HCT116 (cell line): Measurements from ENCODE around the gene EXOC4. TPM values are rescaled to one million over a fixed set of nuclear protein-coding genes. Genes with fewer than 3 reads are reported as not detected.

Experiments used
- ATAC-seq: fragments of 200-7000 bp; cut with Tn5 transposase; 2 replicates; pipeline ENCODE4 v1.9.1; 2020; ENCODE audit warnings: mild to moderate bottlenecking, moderate library complexity
- BruUV-seq: library from RNA; stranded (reverse); fragments of 400-500 nt; replicated peaks from 2 replicates; lab custom pipeline; 2021; lab: Mats Ljungman, UMichigan
- CTCF ChIA-PET: fragments of 300-600 bp; sonication (Branson Sonifier 250); formaldehyde crosslinking; loops from one replicate; lab custom pipeline; 2021; ENCODE audit warnings: antibody characterized with exemption; lab: Charles Lee
- POLR2A ChIA-PET: fragments of 300-600, 350-600 bp; sonication (Branson Sonifier 250); formaldehyde crosslinking; loops from one replicate; lab custom pipeline; 2021; ENCODE audit warnings: antibody characterized with exemption; lab: Charles Lee
- RAD21 ChIA-PET, 2 experiments: fragments of 300-600 bp; sonication (Branson Sonifier 250); formaldehyde crosslinking; loops; one replicate each; lab custom pipeline; 2023; ENCODE audit warnings: low total read pairs in 2 of 2; ENCODE audit not compliant: uncharacterized antibody in 2 of 2, unreplicated experiment in 2 of 2, low non-redundant PET in 1 of 2; lab: Charles Lee
- DNase-seq: peaks from one replicate; pipeline ENCODE4 v3.0.0-alpha.2; 2010; ENCODE audit warnings: low read depth, low spot score
- H2AFZ ChIP-seq: fragments of 200-600 bp; shearing (Covaris generic), sonication (generic); 2 replicates; pipeline ENCODE4 v1.6.1; 2017; ENCODE audit warnings: low read depth, mixed run types, mixed read lengths, antibody characterized with exemption, low read length; ENCODE audit not compliant: poor library complexity, severe bottlenecking
- H3K27ac ChIP-seq: 2 replicates; pipeline ENCODE4 v1.5.1; 2012; ENCODE audit warnings: low read depth, low read length
- H3K27me3 ChIP-seq: fragments of 200-600 bp; sonication (generic); 2 replicates; pipeline ENCODE4 v1.6.1; 2016; ENCODE audit warnings: mixed run types, low read length, mixed read lengths; ENCODE audit not compliant: insufficient read depth
- H3K36me3 ChIP-seq, 2 experiments: fragments of 200-500 bp in 1 of 2; fragments of 200-600 bp in 1 of 2; sonication (Bioruptor generic) in 1 of 2; sonication (generic) in 1 of 2; 2 replicates each; pipeline versions ENCODE4 v1.5.1 to v1.6.1; 2014 to 2016; ENCODE audit warnings: low read length in 2 of 2, inconsistent platforms in 1 of 2, mixed read lengths in 1 of 2, mixed run types in 1 of 2; ENCODE audit not compliant: insufficient read depth in 2 of 2, control insufficient read depth in 1 of 2
- H3K4me1 ChIP-seq, 2 experiments: fragments of 200-600 bp in 1 of 2; sonication (generic) in 1 of 2; 2 replicates each; pipeline versions ENCODE4 v1.5.1 to v1.6.1; 2012 to 2017; ENCODE audit warnings: low read length in 2 of 2, inconsistent platforms in 1 of 2, mild to moderate bottlenecking in 1 of 2, mixed read lengths in 1 of 2, mixed run types in 1 of 2, moderate library complexity in 1 of 2; ENCODE audit not compliant: insufficient read depth in 2 of 2, control insufficient read depth in 1 of 2
- H3K4me2 ChIP-seq: fragments of 200-600 bp; sonication (generic); 2 replicates; pipeline ENCODE4 v1.6.1; 2017; ENCODE audit warnings: mixed run types, low read length, mixed read lengths
- H3K4me3 ChIP-seq, 2 experiments: fragments of 200-600 bp in 1 of 2; sonication (generic) in 1 of 2; replicated peaks in 1 of 2; 2 replicates each; pipeline ENCODE4 v1.5.1; 2011 to 2016; ENCODE audit warnings: low read length in 2 of 2, control low read depth in 1 of 2, low read depth in 1 of 2, mild to moderate bottlenecking in 1 of 2, mixed read lengths in 1 of 2, mixed run types in 1 of 2
- H3K79me2 ChIP-seq: fragments of 200-600 bp; sonication (generic); 2 replicates; pipeline ENCODE4 v1.6.1; 2017; ENCODE audit warnings: mild to moderate bottlenecking, mixed run types, low read length, moderate library complexity, mixed read lengths; ENCODE audit not compliant: insufficient read depth
- H3K9ac ChIP-seq: fragments of 200-600 bp; sonication (generic); 2 replicates; pipeline ENCODE4 v1.6.1; 2016; ENCODE audit warnings: low read length, mixed read lengths
- H3K9me2 ChIP-seq: fragments of 200-600 bp; sonication (generic), shearing (Covaris generic); 2 replicates; pipeline ENCODE4 v1.6.1; 2017; ENCODE audit warnings: mixed run types, mild to moderate bottlenecking, moderate library complexity; ENCODE audit not compliant: insufficient read depth
- H3K9me3 ChIP-seq, 2 experiments: fragments of 200-500 bp in 1 of 2; fragments of 200-600 bp in 1 of 2; sonication (Bioruptor generic) in 1 of 2; sonication (generic) in 1 of 2; 2 replicates each; pipeline ENCODE4 v1.6.1; 2014 to 2017; ENCODE audit warnings: low read length in 2 of 2, mixed read lengths in 2 of 2, inconsistent platforms in 1 of 2, low read depth in 1 of 2, mild to moderate bottlenecking in 1 of 2, mixed run types in 1 of 2, moderate library complexity in 1 of 2; ENCODE audit not compliant: control insufficient read depth in 1 of 2, insufficient read depth in 1 of 2
- H4K20me1 ChIP-seq: fragments of 200-600 bp; sonication (generic), shearing (Covaris generic); 2 replicates; pipeline ENCODE4 v1.6.1; 2017; ENCODE audit warnings: mixed run types, mild to moderate bottlenecking, moderate library complexity; ENCODE audit not compliant: insufficient read depth
- CBX3 ChIP-seq: IDR thresholded peaks from 2 replicates; pipeline ENCODE4 v1.6.1; 2012; ENCODE audit warnings: low read depth
- CTCF ChIP-seq, 3 experiments: fragments of 200-600 bp in 1 of 3; sonication (generic) in 1 of 3; IDR thresholded peaks in 2 of 3; conservative IDR thresholded peaks in 1 of 3; 2 replicates each; pipeline ENCODE4 v1.5.1; 2012 to 2017; ENCODE audit warnings: low read depth in 2 of 3, low read length in 2 of 3, antibody characterized with exemption in 1 of 3, borderline replicate concordance in 1 of 3, control low read depth in 1 of 3, mild to moderate bottlenecking in 1 of 3, mixed read lengths in 1 of 3, mixed run types in 1 of 3, moderate library complexity in 1 of 3; ENCODE audit not compliant: insufficient read depth in 1 of 3
- EGR1 ChIP-seq: IDR thresholded peaks from 2 replicates; pipeline ENCODE4 v1.6.1; 2012; ENCODE audit warnings: low read depth
- ELF1 ChIP-seq: IDR thresholded peaks from 2 replicates; pipeline ENCODE4 v1.6.1; 2012; ENCODE audit warnings: low read depth, borderline replicate concordance
- EZH2 ChIP-seq: fragments of 200-600 bp; sonication (generic); IDR thresholded peaks from 2 replicates; pipeline ENCODE4 v1.6.1; 2017; ENCODE audit warnings: antibody characterized with exemption, mixed run types
- EZH2phosphoT487 ChIP-seq: fragments of 200-600 bp; IDR thresholded peaks from 2 replicates; pipeline ENCODE4 v1.6.1; 2018; ENCODE audit warnings: antibody characterized with exemption, borderline replicate concordance
- FOSL1 ChIP-seq: IDR thresholded peaks from 2 replicates; pipeline ENCODE4 v1.6.1; 2012; ENCODE audit warnings: low read depth
- JUND ChIP-seq: IDR thresholded peaks from 2 replicates; pipeline ENCODE4 v1.6.1; 2012
- POLR2AphosphoS5 ChIP-seq: IDR thresholded peaks from 2 replicates; pipeline ENCODE4 v1.6.1; 2011; ENCODE audit warnings: mild to moderate bottlenecking, low read depth, low read length, moderate library complexity
- RAD21 ChIP-seq: IDR thresholded peaks from 2 replicates; pipeline ENCODE4 v1.6.1; 2012; ENCODE audit warnings: low read depth, mild to moderate bottlenecking
- SP1 ChIP-seq: IDR thresholded peaks from 2 replicates; pipeline ENCODE4 v1.6.1; 2012; ENCODE audit warnings: low read depth
- SRF ChIP-seq: IDR thresholded peaks from 2 replicates; pipeline ENCODE4 v1.6.1; 2012; ENCODE audit warnings: low read depth
- TCF7L2 ChIP-seq: IDR thresholded peaks from 2 replicates; pipeline ENCODE4 v1.7.0; 2011; ENCODE audit warnings: borderline replicate concordance, inconsistent platforms; ENCODE audit not compliant: insufficient read depth, insufficient read length; ENCODE audit errors: extremely low read depth
- YY1 ChIP-seq: IDR thresholded peaks from 2 replicates; pipeline ENCODE4 v1.6.1; 2011; ENCODE audit warnings: low read length, low read depth, moderate library complexity, mild to moderate bottlenecking; ENCODE audit not compliant: insufficient replicate concordance; ENCODE audit errors: extremely low read depth
- ZBTB33 ChIP-seq: IDR thresholded peaks from 2 replicates; pipeline ENCODE4 v1.6.1; 2011; ENCODE audit warnings: mild to moderate bottlenecking, low read length, moderate library complexity; ENCODE audit not compliant: insufficient replicate concordance; ENCODE audit errors: extremely low read depth
- ZFX ChIP-seq: fragments of 450-650 bp; IDR thresholded peaks from 2 replicates; pipeline ENCODE4 v1.6.1; 2017
- ZNF274 ChIP-seq: fragments of 200-500 bp; sonication (Bioruptor generic); IDR thresholded peaks from 2 replicates; pipeline ENCODE4 v1.6.1; 2014; ENCODE audit warnings: mild to moderate bottlenecking, low read depth, low read length, inconsistent platforms
- intact Hi-C: fragments of 100-400 bp; cut with micrococcal nuclease; formaldehyde crosslinking; loops from 2 replicates; pipeline ENCODE4 v1.10.0; 2022
- total RNA-seq: library from RNA; stranded (reverse); gene quantifications from one replicate; pipeline ENCODE4 v1.2.1, GENCODE V29; 2021; ENCODE audit not compliant: unreplicated experiment
- TF ChIP-seq, protein P1 (sequence below): IDR thresholded peaks from 2 replicates; pipeline ENCODE4 v1.6.1; 2012; ENCODE audit warnings: low read depth
- TF ChIP-seq, protein P2 (sequence below): IDR thresholded peaks from 2 replicates; pipeline ENCODE4 v1.6.1; 2012
- TF ChIP-seq, protein P3 (sequence below): IDR thresholded peaks from 2 replicates; pipeline ENCODE4 v1.6.1; 2012

The EXOC4 gene
- total RNA-seq, 1 experiment from 2014 or later = 40.3 TPM

GRCh38 chr7:134113655-134114054 lies 860.8 kb downstream of the EXOC4 start:
- intact Hi-C loops = no loop called here
- ChIA-PET POLR2A (no interaction called here), CTCF (no interaction called here), RAD21 (no interaction called here)
- ATAC-seq = no peak
- no peak overlapping the region for H3K9ac ChIP-seq
- no peak overlapping the region for H3K4me2 ChIP-seq
- no peak for DNase-seq
- no peak overlapping the region for H3K27ac ChIP-seq
- no peaks in the 10 kb centered on the region for H3K79me2 ChIP-seq
- no peaks in the 10 kb centered on the region for H3K27me3 ChIP-seq
- no peaks in the 10 kb centered on the region for H3K9me3 ChIP-seq
- no peak for TF ChIP-seq SRF
- TF ChIP-seq, protein P1, sequence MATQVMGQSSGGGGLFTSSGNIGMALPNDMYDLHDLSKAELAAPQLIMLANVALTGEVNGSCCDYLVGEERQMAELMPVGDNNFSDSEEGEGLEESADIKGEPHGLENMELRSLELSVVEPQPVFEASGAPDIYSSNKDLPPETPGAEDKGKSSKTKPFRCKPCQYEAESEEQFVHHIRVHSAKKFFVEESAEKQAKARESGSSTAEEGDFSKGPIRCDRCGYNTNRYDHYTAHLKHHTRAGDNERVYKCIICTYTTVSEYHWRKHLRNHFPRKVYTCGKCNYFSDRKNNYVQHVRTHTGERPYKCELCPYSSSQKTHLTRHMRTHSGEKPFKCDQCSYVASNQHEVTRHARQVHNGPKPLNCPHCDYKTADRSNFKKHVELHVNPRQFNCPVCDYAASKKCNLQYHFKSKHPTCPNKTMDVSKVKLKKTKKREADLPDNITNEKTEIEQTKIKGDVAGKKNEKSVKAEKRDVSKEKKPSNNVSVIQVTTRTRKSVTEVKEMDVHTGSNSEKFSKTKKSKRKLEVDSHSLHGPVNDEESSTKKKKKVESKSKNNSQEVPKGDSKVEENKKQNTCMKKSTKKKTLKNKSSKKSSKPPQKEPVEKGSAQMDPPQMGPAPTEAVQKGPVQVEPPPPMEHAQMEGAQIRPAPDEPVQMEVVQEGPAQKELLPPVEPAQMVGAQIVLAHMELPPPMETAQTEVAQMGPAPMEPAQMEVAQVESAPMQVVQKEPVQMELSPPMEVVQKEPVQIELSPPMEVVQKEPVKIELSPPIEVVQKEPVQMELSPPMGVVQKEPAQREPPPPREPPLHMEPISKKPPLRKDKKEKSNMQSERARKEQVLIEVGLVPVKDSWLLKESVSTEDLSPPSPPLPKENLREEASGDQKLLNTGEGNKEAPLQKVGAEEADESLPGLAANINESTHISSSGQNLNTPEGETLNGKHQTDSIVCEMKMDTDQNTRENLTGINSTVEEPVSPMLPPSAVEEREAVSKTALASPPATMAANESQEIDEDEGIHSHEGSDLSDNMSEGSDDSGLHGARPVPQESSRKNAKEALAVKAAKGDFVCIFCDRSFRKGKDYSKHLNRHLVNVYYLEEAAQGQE = no peak
- no peak for TF ChIP-seq EGR1
- no peak for TF ChIP-seq FOSL1
- no peak for TF ChIP-seq CBX3
- TF ChIP-seq EZH2 = no peak
- no peak for TF ChIP-seq YY1
- TF ChIP-seq POLR2AphosphoS5 = no peak
- no peak for TF ChIP-seq ELF1
- no peak for TF ChIP-seq CTCF (IDR thresholded peaks at IDR 0.05 in 2 of 3, conservative IDR thresholded peaks at IDR 0.05 in 1 of 3; ENCODE audit: borderline replicate concordance in 1 of 3, insufficient read depth in 1 of 3, low read depth in 2 of 3, low read length in 2 of 3)
- no peak for TF ChIP-seq JUND
- TF ChIP-seq RAD21 = no peak
- no peak for TF ChIP-seq SP1
- TF ChIP-seq, protein P2, sequence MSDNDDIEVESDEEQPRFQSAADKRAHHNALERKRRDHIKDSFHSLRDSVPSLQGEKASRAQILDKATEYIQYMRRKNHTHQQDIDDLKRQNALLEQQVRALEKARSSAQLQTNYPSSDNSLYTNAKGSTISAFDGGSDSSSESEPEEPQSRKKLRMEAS = no peak
- TF ChIP-seq, protein P3, sequence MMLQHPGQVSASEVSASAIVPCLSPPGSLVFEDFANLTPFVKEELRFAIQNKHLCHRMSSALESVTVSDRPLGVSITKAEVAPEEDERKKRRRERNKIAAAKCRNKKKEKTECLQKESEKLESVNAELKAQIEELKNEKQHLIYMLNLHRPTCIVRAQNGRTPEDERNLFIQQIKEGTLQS = no peak
- TF ChIP-seq ZNF274 = no peak
- TF ChIP-seq TCF7L2 = no peak
- no peak for TF ChIP-seq ZBTB33
- TF ChIP-seq EZH2phosphoT487 = no peak
- no peak for TF ChIP-seq ZFX
- H3K9me2 ChIP-seq = no peaks in the 10 kb centered on the region
- H3K36me3 ChIP-seq = no peaks in the 10 kb centered on the region
- no peak overlapping the region for H3K4me3 ChIP-seq
- BruUV-seq = no TSS peak
- H4K20me1 ChIP-seq = no peaks in the 10 kb centered on the region
- H3K4me1 ChIP-seq = no peaks in the 10 kb centered on the region
- H2AFZ ChIP-seq = no peak overlapping the region
